T-cell (primary cell): ENCODE measurements around the gene SORL1. TPM values are rescaled to one million over a fixed set of nuclear protein-coding genes. Genes with fewer than 3 reads are reported as not detected.

Experiments used
- ATAC-seq, 4 experiments: fragments of 200-7000 bp in 3 of 4; fragments of 150-1000 bp in 1 of 4; cut with Tn5 transposase; replicated peaks in 1 of 4; 1 replicate in 3 of 4; 2 replicates in 1 of 4; pipeline ENCODE4 v1.10.0; 2021; ENCODE audit warnings: moderate library complexity in 3 of 4, mild to moderate bottlenecking in 2 of 4, moderate number of reproducible peaks in 1 of 4
- CTCF ChIA-PET, 2 donors: fragments of 300-600 bp; sonication (Branson Sonifier 250); formaldehyde crosslinking; loops; one replicate each; lab custom pipeline; 2022; ENCODE audit warnings: antibody characterized with exemption in 2 of 2; lab: Charles Lee
- POLR2A ChIA-PET, 2 donors: fragments of 300-600 bp; sonication (Branson Sonifier 250); formaldehyde crosslinking; loops; one replicate each; lab custom pipeline; 2022; ENCODE audit warnings: antibody characterized with exemption in 2 of 2; lab: Charles Lee
- DNase-seq, 35 experiments: peaks; one replicate each; pipeline versions ENCODE4 v3.0.0 to v3.0.0-alpha.2; 2013 to 2023
- H3K27ac ChIP-seq: one replicate; pipeline ENCODE4 v1.5.1; 2013; ENCODE audit warnings: low read length
- H3K27me3 ChIP-seq, 2 experiments: replicated peaks in 1 of 2; 1 replicate in 1 of 2; 2 replicates in 1 of 2; pipeline versions ENCODE4 v1.6.1 to v1.7.0; 2013; ENCODE audit warnings: low read length in 1 of 2, mixed read lengths in 1 of 2; ENCODE audit not compliant: control insufficient read depth in 2 of 2, insufficient read depth in 2 of 2; ENCODE audit errors: extremely low read depth in 1 of 2
- H3K36me3 ChIP-seq, 2 donors: 1 replicate in 1 of 2; 2 replicates in 1 of 2; pipeline versions ENCODE4 v1.6.1 to v1.7.0; 2013; ENCODE audit warnings: low read length in 1 of 2; ENCODE audit not compliant: control insufficient read depth in 2 of 2, insufficient read depth in 1 of 2; ENCODE audit errors: extremely low read depth in 1 of 2
- H3K4me1 ChIP-seq, 2 experiments: 1 replicate in 1 of 2; 2 replicates in 1 of 2; pipeline versions ENCODE4 v1.6.1 to v1.7.0; 2013; ENCODE audit warnings: low read length in 2 of 2, mixed read lengths in 1 of 2; ENCODE audit not compliant: insufficient read depth in 2 of 2, control insufficient read depth in 1 of 2; ENCODE audit errors: extremely low read depth in 1 of 2
- H3K4me3 ChIP-seq, 2 donors: 1 replicate in 1 of 2; 2 replicates in 1 of 2; pipeline versions ENCODE4 v1.5.1 to v1.7.0; 2013; ENCODE audit warnings: mild to moderate bottlenecking in 2 of 2, low read length in 1 of 2, moderate library complexity in 1 of 2; ENCODE audit not compliant: control insufficient read depth in 1 of 2; ENCODE audit errors: extremely low read depth in 1 of 2
- H3K9me3 ChIP-seq: 2 replicates; pipeline ENCODE4 v1.7.0; 2013
- H3K27ac Mint-ChIP-seq, 2 donors: one replicate each; pipeline ENCODE4 v1.8.0; 2020 to 2021; ENCODE audit warnings: mild to moderate bottlenecking in 2 of 2, mixed read lengths in 2 of 2
- H3K27me3 Mint-ChIP-seq, 2 donors: one replicate each; pipeline ENCODE4 v1.8.0; 2021 to 2022; ENCODE audit warnings: mixed read lengths in 2 of 2
- H3K36me3 Mint-ChIP-seq: one replicate; pipeline ENCODE4 v1.8.0; 2021; ENCODE audit warnings: mixed read lengths
- H3K4me1 Mint-ChIP-seq, 3 donors: one replicate each; pipeline ENCODE4 v1.8.0; 2020 to 2022; ENCODE audit warnings: mixed read lengths in 3 of 3, mild to moderate bottlenecking in 1 of 3
- H3K4me3 Mint-ChIP-seq, 3 donors: one replicate each; pipeline ENCODE4 v1.8.0; 2020 to 2022; ENCODE audit warnings: mild to moderate bottlenecking in 3 of 3, mixed read lengths in 3 of 3, moderate library complexity in 3 of 3
- H3K9me3 Mint-ChIP-seq, 3 donors: one replicate each; pipeline ENCODE4 v1.8.0; 2020 to 2022; ENCODE audit warnings: mixed read lengths in 3 of 3
- WGBS: methylation state at CpG from one replicate; pipeline ENCODE4 v1.1.5; 2013; ENCODE audit warnings: missing lambda C conversion rate; ENCODE audit not compliant: insufficient coverage; 5-methylcytosine and 5-hydroxymethylcytosine counted together
- total RNA-seq, 35 experiments: library from RNA in 6 of 35; stranded (reverse) in 6 of 35; fragments of 120-200 nt in 1 of 35; gene quantifications; one replicate each; pipeline versions ENCODE4 v1.2.1 to v1.2.4 and lab custom pipeline; 2013 to 2026

Gene SORL1
- total RNA-seq, 5 donors from 2014 or later (not counting 1 experiment from before 2014, with no cell fraction given) = 361 to 422 (median 392) TPM

- Histone ChIP-seq H3K4me1 (peaks cover 0 to 2% of the 10 kb centered on the region in 2 experiments), H3K27ac (no peak overlapping the region), H3K36me3 (peaks cover 11 to 86% of the 10 kb centered on the region in 2 donors), H3K4me3 (no peak overlapping the region), H3K9me3 (peaks cover 4% of the 10 kb centered on the region), H3K27me3 (no peaks in the 10 kb centered on the region)
- peaks cover 0 to 9% (median 3%) of the 10 kb centered on the region in 3 donors for H3K9me3 Mint-ChIP-seq
- H3K27me3 Mint-ChIP-seq = no peaks in the 10 kb centered on the region
- peaks cover 46 to 57% (median 47%) of the 10 kb centered on the region in 3 donors for H3K4me1 Mint-ChIP-seq
- DNase-seq = no peak
- ChIA-PET CTCF (interaction anchor here in 1 of 2 donors (0.5 kb wide), 1 partner anchor 1747 kb away, joined by 6 read pairs; no protein-coding TSS in a partner anchor), POLR2A (no interaction called here)
- H3K27ac Mint-ChIP-seq = peak overlapping the region; percentile 23 to 52
- peaks cover 81% of the 10 kb centered on the region for H3K36me3 Mint-ChIP-seq
- no peak for ATAC-seq
- no peak overlapping the region for H3K4me3 Mint-ChIP-seq
- WGBS = 75% methylated on average over 6 of the region's 11 CpGs
Observed at GRCh38 chr11:121522043-121522941, 70.2 kb downstream of the SORL1 start.

- Histone ChIP-seq H3K27me3 (no peaks in the 10 kb centered on the region), H3K27ac (no peak overlapping the region), H3K36me3 (peaks cover 11 to 75% of the 10 kb centered on the region in 2 donors), H3K4me3 (no peak overlapping the region), H3K9me3 (peaks cover 4% of the 10 kb centered on the region), H3K4me1 (peaks cover 0 to 2% of the 10 kb centered on the region in 2 experiments)
- Mint-ChIP-seq H3K4me3 (no peak overlapping the region), H3K9me3 (peaks cover 0 to 9% (median 3%) of the 10 kb centered on the region in 3 donors), H3K27me3 (no peaks in the 10 kb centered on the region), H3K36me3 (peaks cover 77% of the 10 kb centered on the region), H3K4me1 (peaks cover 36 to 51% (median 44%) of the 10 kb centered on the region in 3 donors), H3K27ac (peak overlapping the region; percentile 38 to 49)
- CTCF ChIA-PET = no interaction called here
- 95% methylated on average over 8 of the region's 13 CpGs for WGBS
- POLR2A ChIA-PET = no interaction called here
- no peak for DNase-seq
- no peak for ATAC-seq
Observed at GRCh38 chr11:121523581-121524232, 71.6 kb downstream of the SORL1 start.

- Mint-ChIP-seq H3K4me3 (no peak overlapping the region), H3K4me1 (peaks cover 34 to 52% (median 43%) of the 10 kb centered on the region in 3 donors), H3K27ac (peak overlapping the region; percentile 38 to 49), H3K9me3 (peaks cover 0 to 9% (median 3%) of the 10 kb centered on the region in 3 donors), H3K36me3 (peaks cover 80% of the 10 kb centered on the region), H3K27me3 (no peaks in the 10 kb centered on the region)
- ChIA-PET CTCF (interaction anchor here in 1 of 2 donors (0.6 kb wide), 1 partner anchor 41 kb away, joined by 3 read pairs; no protein-coding TSS in a partner anchor), POLR2A (no interaction called here)
- peaks cover 11 to 75% of the 10 kb centered on the region in 2 donors for H3K36me3 ChIP-seq
- H3K4me3 ChIP-seq = no peak overlapping the region
- no peak overlapping the region for H3K27ac ChIP-seq
- peaks cover 0 to 2% of the 10 kb centered on the region in 2 experiments for H3K4me1 ChIP-seq
- WGBS = 87% methylated on average over 3 of the region's 4 CpGs
- no peak for ATAC-seq
- peaks cover 4% of the 10 kb centered on the region for H3K9me3 ChIP-seq
- H3K27me3 ChIP-seq = no peaks in the 10 kb centered on the region
- DNase-seq = no peak
Observed at GRCh38 chr11:121524233-121524631, 72.1 kb downstream of the SORL1 start.

- CTCF ChIA-PET = no interaction called here
- Mint-ChIP-seq H3K9me3 (peaks cover 2 to 17% (median 5%) of the 10 kb centered on the region in 3 donors), H3K4me3 (no peak overlapping the region), H3K27me3 (no peaks in the 10 kb centered on the region), H3K4me1 (peaks cover 25 to 41% (median 33%) of the 10 kb centered on the region in 3 donors), H3K27ac (no peak overlapping the region), H3K36me3 (peaks cover 81% of the 10 kb centered on the region)
- Histone ChIP-seq H3K36me3 (peaks cover 5 to 75% of the 10 kb centered on the region in 2 donors), H3K9me3 (peaks cover 8% of the 10 kb centered on the region), H3K4me1 (peaks cover 0 to 2% of the 10 kb centered on the region in 2 experiments), H3K4me3 (no peak overlapping the region), H3K27ac (no peak overlapping the region), H3K27me3 (no peaks in the 10 kb centered on the region)
- POLR2A ChIA-PET = interaction anchor here in 1 of 2 donors (0.7 kb wide), 1 partner anchor 233 kb away, joined by 4 read pairs; the partner anchor contains the start of gene SC5D
- no peak for DNase-seq
- no peak for ATAC-seq
Observed at GRCh38 chr11:121525376-121525775, 73.3 kb downstream of the SORL1 start.

- DNase-seq (no peak), ATAC-seq (no peak)
- peaks cover 3 to 13% (median 6%) of the 10 kb centered on the region in 3 donors for H3K9me3 Mint-ChIP-seq
- peak overlapping the region in 1 of 3 donors; percentile 9 for H3K4me3 Mint-ChIP-seq
- H3K27me3 ChIP-seq = no peaks in the 10 kb centered on the region
- no peak overlapping the region for H3K27ac Mint-ChIP-seq
- no peaks in the 10 kb centered on the region for H3K27me3 Mint-ChIP-seq
- ChIA-PET POLR2A (no interaction called here), CTCF (no interaction called here)
- peaks cover 8% of the 10 kb centered on the region for H3K9me3 ChIP-seq
- peaks cover 19 to 47% (median 42%) of the 10 kb centered on the region in 3 donors for H3K4me1 Mint-ChIP-seq
- H3K36me3 ChIP-seq = peaks cover 5 to 72% of the 10 kb centered on the region in 2 donors
- H3K27ac ChIP-seq = no peak overlapping the region
- H3K4me3 ChIP-seq = no peak overlapping the region
- H3K4me1 ChIP-seq = peaks cover 0 to 3% of the 10 kb centered on the region in 2 experiments
- WGBS = no CpG with 5 or more reads among the region's 2 CpGs
- peaks cover 78% of the 10 kb centered on the region for H3K36me3 Mint-ChIP-seq
Observed at GRCh38 chr11:121530257-121530656, 78.1 kb downstream of the SORL1 start.

GRCh38 chr11:121533601-121534000, 81.5 kb downstream of the SORL1 start:
- Histone ChIP-seq H3K27me3 (no peaks in the 10 kb centered on the region), H3K27ac (no peak overlapping the region), H3K4me1 (peaks cover under 1 to 3% of the 10 kb centered on the region in 2 experiments), H3K36me3 (peaks cover 11 to 82% of the 10 kb centered on the region in 2 donors), H3K9me3 (peaks cover 5% of the 10 kb centered on the region), H3K4me3 (no peak overlapping the region)
- ChIA-PET CTCF (no interaction called here), POLR2A (no interaction called here)
- WGBS = 0% methylated on average over 1 of the region's 3 CpGs
- no peaks in the 10 kb centered on the region for H3K27me3 Mint-ChIP-seq
- peak overlapping the region; percentile 75 to 79 for H3K27ac Mint-ChIP-seq
- DNase-seq (no peak), ATAC-seq (no peak)
- peaks cover 3 to 12% (median 6%) of the 10 kb centered on the region in 3 donors for H3K9me3 Mint-ChIP-seq
- no peak overlapping the region for H3K4me3 Mint-ChIP-seq
- peaks cover 70% of the 10 kb centered on the region for H3K36me3 Mint-ChIP-seq
- peaks cover 25 to 59% (median 53%) of the 10 kb centered on the region in 3 donors for H3K4me1 Mint-ChIP-seq
